Measurements from ENCODE around the gene VN1R5.
A peak's percentile ranks its signal among the peaks of the same experiment; 100 is the strongest.
"Not testable (repeated sequence)": the region's sequence is repeated elsewhere in the genome, so short reads cannot be mapped to it uniquely, and the experiment has no call there.

The VN1R5 gene

DNA sequence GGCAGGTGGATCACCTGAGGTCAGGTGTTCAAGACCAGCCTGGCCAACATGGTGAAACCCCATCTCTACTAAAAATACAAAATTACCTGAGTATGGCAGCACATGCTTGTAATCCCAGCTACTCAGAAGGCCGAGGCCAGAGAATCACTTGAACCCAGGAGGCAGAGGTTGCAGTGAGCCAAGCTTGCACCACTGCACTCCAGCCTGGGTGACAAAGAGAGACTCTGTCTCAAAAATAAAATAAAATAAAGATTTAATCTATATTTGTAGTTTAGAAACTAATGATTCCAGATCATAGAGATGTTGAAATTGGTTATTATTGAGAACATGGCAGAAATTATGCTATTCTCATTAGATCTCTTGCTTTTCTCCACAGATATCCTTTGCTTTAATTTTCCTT is at the start of gene VN1R5:
TSS of gene VN1R5 (plus strand) at position 301 of the 400 bp plus-strand sequence.
- not testable (repeated sequence) for DNase-seq, ATAC-seq

DNA sequence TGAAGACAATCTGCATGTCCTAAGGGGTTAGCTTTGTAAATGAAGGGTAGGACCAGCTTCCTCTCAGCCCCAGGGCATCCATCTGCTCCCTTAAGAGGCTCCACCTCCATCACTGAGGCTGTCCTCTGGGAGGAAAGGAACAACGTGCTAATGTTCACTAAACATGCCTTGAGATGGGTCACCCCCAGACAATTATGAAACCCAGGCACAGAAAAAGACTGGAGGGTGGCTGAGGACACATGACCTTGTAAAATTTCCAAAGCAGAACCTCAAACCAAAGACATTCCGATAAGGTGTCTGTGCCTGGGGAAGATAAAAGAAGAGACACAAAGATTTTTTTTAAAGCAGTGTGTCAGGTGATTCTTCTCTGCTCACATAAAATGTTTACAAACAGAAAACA is 46.5 kb upstream of the VN1R5 start:
- DNase-seq, result no peak
- no peak for ATAC-seq

DNA sequence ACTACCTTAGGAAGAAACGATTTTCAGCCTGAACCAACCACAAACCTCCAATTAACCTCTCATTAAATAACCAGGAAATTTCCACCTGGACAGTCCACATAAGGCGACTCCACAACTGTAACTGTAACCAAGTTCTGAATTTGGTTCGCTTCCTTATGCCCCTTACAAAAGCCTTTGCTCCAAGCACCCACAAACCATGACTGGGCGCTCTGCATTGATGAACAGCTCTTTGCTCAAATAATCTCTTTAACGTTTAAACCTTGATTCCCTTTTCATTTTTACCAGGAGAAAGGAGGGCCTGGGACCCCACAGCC is 45.9 kb upstream of the VN1R5 start:
- DNase-seq, result no peak
- no peak for ATAC-seq

DNA sequence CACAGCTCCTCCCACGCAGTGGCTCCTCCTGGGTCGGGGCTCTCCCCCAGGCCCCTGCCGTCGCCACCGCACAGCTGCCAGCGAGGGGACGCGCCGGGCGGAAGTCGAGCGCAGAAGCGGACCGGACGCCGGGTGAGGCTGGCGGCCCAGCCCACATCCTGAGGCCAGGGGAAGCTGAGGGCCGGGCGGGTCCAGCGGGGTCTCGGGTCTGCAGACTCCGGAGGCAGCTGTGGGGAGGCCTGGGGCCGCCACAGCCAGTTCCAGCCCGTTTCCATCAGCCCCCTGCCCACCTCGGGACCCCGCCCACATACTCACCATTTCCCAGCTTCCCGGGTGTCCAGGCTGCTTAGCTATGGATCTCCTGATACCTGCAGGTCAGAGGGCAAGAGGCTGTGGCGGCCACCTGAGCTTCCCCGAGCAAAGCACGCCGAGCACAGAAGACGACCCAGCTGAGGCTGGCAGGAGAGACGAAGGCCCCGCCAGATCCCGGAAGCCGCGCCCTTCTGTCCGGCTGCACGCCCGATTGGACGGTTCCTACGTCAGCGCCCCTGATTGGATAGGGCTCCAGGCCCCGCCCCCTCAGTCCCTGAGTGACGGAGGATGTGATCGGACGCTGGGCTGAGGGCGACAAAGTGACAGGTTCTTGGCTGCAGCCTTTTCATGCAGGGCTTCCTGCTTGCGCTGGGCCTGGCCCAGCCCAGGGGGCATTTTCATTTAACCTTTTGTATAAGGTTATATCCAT is 45.3 kb upstream of the VN1R5 start:
- DNase-seq (peak; percentile 97), ATAC-seq (peak; percentile 100)

DNA sequence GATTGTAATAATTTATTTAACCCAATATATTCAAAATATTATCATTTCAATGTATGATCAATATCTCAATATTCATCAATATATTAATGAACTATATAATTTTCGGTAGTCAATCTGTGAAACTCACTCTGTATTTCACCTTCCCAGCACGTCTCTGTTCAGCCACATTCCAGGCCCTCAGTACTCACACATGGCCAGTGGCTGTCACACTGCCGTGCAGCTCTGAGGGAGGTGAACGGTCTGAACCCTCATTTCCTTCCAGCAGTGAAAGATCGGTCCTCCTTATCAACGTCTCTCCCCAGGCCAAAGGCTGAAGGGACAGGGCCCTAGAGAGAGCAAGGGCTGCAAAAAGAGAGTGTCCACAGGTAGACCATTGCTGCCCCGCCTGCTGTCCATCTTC is 44.5 kb upstream of the VN1R5 start:
- DNase-seq, result no peak
- no peak for ATAC-seq

DNA sequence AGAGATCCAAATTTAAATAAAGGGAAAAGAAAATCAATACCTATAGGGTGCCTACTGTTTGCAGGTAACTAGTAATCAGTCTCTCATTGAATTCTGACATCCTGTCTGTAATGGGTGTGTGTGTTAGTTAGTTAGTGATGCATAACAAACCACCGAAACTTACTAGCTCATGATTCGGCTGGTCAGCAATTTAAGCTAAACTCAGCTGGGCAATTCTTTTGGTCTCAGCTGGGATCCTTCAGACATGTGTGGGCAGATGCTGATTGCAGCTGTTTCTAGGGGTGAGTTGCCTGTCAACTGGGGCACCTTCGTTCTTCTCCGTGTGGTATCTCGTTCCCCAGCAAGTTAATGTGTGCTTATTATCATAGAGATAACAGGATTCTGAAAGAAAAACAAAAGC is 43.9 kb upstream of the VN1R5 start:
- ATAC-seq (no peak), DNase-seq (no peak)

DNA sequence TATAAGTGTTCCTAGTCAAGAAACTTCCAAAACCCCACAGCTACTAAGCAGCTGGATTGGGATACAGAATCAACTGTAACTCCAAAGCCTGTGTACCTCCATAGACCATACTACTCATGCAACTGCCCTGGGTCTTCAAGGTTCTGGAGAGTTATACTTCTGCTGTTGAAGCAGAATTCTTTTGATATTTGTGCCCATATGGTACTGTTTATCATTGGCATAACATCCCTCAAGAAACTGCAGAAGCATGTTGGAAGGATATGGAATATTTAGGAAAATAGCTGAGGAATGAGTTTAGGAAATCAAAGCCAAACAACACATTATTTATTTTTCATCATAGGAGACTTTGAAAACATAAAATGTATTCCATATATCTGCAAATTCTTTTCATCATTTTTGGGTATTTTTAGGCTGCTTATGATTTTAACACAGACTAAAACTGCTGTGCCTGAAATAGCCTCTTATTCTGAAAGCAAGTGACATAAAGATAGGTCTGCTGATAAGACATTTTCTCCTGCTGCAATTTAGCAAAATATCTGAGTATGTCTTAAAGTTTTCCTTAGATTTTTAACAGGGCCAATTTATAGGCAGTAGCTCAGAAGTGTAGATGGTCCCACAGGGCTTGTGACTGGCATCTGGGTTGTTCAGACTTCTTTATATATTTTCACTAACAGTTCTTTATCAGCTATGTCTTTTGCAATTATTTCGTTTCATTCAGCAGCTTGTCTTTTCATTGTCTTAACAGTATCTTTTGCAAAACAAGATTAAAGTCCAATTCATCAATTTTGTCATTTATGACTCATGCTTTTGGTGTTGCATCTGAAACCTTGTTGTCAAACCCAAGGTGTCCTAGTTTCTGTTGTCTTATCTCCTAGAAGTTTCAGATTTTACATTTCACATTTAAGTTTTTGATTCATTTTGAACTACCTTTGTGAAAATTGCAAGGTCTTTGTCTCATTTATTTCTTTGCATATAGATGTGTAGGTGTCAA is 43.0 kb upstream of the VN1R5 start:
- DNase-seq, result no peak
- no peak for ATAC-seq

DNA sequence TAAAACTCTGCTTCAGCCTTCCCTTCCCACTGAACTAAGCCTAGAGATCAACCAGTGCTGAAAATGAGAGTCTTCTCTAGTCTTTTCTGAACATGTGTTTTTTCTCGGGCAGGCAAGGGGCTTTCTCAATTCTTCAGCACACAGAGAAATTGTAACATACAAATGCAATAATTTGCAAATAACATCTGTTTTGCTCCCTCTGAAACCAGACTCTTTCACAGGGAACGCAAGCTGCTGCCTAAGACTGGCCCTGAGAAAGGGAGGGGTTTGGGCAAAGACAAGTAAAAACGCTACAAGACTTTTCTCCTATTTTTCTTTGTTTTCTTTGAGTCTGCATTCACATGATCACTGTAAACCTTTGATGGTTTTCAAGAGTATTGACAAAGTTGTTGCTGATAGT is 39.6 kb upstream of the VN1R5 start:
- ATAC-seq, result no peak
- DNase-seq, result no peak

DNA sequence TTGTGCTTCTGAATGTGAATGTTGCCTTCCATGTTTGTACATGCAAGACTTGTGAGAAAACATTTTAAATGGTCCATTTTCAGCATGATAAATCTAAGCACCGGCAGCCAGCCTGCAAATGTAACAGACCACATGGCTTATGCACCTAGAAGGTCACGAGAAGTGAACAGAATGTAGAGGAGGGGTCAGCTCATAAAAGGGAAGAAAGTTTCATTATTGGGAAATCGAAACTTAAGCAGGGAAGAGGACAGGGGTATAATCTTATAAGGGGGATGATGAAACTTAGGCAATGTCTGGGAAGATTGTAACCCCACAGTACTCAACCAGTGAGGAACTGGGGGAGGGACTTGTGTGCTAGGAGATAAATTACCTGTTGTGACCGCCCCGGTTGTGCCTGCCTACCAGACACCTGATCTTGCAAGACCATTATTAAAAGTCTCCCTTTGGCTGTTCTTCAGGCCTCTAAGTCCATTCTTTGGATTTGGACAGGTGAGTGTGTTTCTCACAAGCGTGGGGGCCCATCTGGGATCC is 37.7 kb upstream of the VN1R5 start:
- no peak for DNase-seq
- ATAC-seq, result no peak

DNA sequence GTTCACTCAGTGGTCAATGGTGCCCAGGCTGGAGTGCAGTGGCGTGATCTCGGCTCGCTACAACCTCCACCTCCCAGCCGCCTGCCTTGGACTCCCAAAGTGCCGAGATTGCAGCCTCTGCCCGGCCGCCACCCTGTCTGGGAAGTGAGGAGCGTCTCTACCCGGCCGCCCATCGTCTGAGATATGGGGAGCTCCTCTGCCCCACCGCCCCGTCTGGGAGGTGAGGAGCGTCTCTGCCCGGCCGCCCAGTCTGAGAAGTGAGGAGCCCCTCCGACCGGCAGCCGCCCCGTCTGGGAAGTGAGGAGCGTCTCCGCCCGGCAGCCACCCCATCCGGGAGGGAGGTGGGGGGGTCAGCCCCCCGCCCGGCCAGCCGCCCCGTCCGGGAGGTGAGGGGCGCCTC is 35.6 kb upstream of the VN1R5 start:
- not testable (repeated sequence) for ATAC-seq

DNA sequence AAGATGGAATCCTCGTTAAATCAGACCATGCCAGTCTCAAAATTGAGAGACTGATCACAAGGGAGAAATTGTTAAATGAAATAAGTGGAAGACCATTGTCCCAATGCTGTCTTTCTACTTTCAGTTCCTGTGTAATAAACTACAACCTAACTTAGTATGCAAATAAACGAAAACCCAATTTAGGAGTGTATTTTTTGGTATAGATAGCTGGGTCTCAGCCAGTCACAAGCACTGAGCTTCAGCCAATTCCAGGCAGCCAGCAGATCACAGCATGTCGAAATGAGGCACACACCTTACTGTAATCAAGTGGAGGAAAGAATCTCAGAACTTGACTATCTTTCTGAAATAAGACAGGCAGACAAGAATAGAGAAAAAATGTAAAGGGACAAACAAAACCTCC is 33.0 kb upstream of the VN1R5 start:
- no peak for ATAC-seq
- no peak for DNase-seq

More for the DNA sequence above, 35.6 kb upstream of the VN1R5 start:
- not testable (repeated sequence) for DNase-seq

DNA sequence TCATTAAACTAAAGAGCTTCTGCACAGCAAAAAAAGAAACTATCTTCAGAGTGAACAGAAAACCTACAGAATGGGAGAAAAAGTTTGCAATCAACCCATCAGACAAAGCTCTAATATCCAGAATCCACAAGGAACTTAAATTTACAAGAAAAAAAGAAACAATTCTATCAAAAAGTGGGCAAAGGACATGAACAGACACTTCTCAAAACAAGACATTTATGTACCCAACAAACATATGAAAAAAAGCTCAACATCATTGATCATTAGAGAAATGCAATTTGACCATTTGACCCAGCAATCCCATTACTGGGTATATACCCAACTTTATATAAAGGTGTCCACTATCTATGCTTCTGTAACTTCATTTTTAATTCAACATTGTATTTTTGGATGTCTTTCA is 31.1 kb upstream of the VN1R5 start:
- DNase-seq (no peak), ATAC-seq (no peak)

DNA sequence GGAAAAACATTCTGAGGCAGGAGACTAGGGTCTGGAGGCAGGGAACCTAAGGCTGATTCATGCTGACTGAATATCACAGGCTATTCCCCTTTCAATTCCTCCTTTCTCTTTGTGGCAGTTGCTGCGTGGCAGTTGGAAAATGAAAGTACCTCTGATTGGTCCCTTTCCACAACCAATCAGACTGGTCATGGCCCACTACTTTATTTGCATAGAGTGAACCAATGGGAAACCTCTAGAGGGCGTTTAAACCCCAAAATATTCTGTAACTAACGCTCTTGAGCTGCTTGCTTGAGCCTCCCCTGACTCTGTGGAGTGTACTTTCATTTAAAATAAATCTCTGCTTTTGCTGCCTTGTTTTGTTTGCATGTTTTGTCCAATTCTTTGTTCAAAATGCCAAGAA is 27.7 kb upstream of the VN1R5 start:
- ATAC-seq (no peak), DNase-seq (no peak)

DNA sequence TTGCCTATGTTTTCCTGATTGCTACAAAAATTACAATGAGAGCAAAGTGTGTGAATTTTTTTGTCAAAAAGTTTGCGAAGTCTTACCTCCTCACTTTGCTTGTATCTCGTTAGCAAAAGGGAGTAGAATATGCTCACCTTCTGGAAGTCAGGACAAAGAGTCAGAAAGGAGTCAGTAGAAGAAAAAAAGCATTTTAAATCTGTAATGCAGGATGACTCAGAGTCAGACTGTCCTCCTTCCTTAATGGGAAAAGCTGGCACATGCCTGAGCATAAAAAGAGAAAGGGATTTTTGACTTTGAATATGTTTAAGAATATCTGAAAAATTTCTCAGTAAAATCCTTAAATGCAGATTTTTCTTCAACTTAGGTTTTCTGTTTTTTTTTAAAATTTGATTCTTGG is 14.2 kb upstream of the VN1R5 start:
- ATAC-seq (no peak), DNase-seq (no peak)

DNA sequence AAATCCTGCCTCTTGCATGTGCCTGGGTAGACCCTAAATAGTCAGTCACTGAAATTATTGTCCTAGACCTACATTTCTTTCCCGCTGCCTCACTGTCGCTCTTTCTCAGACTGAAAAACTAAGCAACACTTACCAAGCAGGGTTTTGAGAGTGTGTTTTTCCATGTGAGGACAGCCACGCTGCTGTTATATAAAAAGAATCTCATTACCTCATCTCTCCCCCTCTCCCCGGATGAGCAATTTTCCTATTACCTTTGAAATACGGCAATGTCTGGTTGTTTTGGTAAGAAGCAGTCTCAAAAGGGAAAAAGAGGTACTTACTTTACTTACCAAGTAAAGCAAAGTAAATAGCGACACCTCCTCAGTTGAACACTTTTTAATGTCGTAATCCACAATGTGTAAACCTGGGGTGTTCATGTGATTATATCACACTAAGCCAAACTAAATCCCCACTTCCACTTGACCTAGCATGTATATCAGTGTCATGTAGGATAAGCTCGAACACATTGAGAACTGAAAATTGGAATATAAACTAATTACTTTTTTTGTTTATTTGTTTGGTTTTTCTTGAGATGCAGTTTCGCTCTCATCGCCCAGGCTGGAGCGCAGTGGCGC is 12.2 kb upstream of the VN1R5 start:
- DNase-seq, result no peak
- no peak for ATAC-seq

DNA sequence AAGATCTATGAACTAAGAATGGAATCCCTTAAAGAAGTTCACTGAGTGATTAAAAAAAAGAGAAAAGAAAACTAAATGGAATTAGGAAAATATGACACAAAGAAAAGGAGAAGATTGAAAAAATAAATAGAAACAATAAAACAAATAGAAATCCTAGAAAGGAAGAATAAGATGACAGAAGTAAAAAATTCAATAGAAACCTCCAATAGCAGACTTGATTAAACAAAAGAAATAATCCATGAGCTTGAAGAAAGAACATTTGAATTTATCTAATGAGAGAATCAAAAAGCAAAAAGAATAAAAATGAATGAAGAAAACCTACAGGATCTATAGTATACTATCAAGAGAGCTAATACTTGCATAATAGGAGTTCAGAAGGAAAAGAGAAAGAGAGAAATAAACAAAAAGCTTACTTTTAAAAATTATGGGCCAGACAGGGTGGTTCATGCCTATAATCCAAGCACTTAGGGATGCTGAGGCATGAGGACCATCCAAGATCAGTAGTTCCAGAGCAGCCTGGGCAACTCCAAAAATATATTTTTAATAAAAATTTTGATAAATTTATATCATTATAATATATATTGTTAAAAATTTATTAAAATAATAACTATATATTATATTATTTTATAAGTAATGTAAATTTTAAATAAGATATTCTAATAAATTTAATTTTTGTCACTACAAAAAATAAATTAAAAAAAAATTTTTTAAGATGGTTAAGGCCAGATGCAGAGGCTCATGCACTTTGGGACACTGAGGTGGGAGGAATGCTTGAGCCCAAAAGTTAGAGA is 9.4 kb upstream of the VN1R5 start:
- DNase-seq, result no peak
- no peak for ATAC-seq

DNA sequence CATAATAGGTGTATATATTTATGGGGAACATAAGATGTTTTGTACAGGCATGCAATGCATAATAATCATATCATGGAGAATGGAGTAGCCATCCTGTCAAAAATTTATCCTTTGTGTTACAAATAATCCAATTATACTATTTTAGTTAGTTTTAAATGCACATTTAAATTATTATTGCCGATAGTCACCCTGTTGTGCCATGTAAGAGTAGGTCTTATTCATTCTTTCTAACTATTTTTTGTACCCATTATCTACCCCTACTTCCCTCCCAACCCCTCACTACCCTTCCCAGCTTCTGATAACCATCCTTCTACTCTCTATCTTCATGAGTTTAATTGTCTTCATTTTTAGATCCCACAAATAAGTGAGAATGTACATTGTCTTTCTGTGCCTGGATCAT is 8.3 kb upstream of the VN1R5 start:
- ATAC-seq (no peak), DNase-seq (no peak)

DNA sequence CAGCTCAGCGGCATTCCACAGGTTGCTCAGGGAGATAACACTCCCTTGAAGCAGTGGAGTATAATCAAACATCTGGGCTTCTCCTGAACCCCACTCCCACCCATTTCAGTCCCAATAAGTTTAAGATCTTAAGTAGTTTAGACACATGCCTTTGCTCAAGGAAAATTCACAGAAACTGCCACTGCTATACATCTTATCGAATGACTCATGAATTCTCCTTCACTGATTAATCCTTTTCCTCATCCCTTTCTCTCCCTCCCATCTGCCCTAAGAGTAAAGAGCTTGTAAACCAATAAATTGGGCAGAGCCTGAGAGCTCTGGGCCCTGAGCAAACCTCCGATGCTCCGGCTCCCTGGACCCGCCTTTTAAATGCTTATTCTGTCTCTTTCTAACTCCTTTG is 10.2 kb downstream of the VN1R5 start:
- ATAC-seq (no peak), DNase-seq (no peak)

DNA sequence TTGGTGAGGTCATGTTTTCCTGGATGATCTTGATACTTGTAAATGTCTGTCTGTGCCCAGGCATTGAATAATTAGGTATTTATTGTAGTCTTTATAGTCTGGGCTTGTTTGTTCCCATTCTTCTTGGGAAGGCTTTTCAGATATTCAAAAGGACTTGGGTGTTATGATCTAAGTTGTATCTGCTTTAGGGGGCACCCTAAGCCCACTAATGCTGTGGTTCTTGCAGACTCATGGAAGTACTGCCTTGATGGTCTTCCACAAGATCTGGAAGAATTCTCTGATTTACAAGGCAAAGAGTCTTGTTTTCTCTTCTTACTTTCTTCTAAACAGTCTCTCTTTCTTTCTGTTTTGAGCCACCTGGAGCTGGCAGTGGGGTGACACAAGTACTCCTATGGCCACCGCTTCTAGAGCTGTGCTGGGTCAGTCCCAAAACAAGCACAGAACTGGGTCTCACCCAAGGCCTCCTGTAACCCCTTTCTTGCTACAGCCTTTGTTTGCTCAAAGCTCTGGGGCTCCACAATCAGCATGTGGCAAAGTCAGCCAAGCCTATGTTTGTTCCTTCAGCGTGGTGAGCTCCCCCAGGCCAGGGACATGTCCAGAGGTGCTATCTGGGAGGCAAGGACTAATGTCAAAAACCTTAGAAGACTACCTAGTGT is 12.6 kb downstream of the VN1R5 start:
- DNase-seq, result no peak
- ATAC-seq, result no peak

DNA sequence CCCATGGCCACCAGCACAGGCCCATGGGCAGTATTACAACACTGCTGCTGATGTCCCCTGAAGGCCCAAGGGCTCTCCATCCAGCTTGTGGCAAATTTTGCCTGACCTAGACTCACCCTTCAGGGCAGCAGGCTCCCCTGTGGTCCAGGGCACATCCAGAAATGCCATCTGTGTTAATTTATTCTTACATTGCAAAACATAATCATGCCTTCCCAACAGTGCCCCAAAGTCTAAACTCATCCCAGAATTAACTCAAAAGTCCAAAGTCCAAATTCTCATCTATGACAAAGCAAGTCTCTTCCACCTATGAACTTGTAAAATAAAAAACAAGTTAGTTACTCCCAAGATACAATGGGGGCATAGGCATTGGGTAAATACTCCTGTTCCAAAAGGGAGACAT is 13.3 kb downstream of the VN1R5 start:
- ATAC-seq (no peak), DNase-seq (no peak)

DNA sequence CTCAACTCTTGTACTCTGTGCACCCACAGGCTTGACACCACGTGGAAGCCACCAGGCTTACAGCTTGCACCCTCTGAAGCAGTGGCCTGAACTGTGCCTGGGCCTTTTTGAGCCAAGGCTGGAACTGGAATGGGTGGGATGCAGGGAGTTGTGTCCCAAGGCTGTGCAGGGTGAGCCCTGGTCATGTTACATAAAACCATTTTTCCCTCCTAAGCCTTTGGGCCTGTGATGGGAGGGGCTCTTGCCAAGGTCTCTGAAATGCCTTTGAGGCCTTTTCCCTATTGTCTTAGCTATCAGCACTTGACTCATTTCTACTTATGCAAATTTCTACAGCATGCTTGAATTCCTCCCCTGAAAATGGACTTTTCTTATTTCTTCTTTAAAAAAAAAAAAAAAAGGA is 14.1 kb downstream of the VN1R5 start:
- no peak for DNase-seq
- no peak for ATAC-seq

DNA sequence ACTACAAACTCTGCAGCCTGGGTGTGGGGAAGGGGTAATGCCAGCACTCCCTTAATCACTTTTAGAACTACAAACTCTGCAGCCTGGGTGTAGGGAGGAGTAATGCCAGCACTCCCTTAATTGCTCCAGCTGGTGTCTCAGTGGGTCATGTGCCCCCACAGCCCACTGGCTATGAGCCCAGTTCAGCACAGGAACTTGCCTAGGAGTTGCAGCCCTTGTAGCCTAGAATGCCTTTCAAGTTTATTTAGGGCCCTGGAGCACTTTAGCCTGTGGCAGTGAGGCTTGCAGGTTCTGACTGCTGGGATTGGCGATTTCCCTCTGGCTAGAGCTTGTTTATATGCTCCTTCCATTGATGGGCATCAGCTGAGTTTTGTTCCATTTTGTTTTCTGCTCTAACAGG is 17.1 kb downstream of the VN1R5 start:
- no peak for DNase-seq
- ATAC-seq, result no peak

Data from stimulated activated naive CD8-positive, alpha-beta T cell treated with anti-CD3 and anti-CD28 coated beads, Interleukin-15, Interleukin-2, amounts not matched to agents 100 U/mL and 50 U/mL, for 24 hours (primary cell).